Trophoblast cell (in vitro differentiated cells and primary cell): ENCODE measurements around the gene SAT1.

Source experiments
- DNase-seq, 2 donors: peaks; one replicate each; pipeline ENCODE4 v3.0.0-alpha.2; 2016
- H2AFZ ChIP-seq: 2 replicates; pipeline ENCODE4 v1.6.1; 2013; ENCODE audit warnings: low read length, moderate library complexity, mild to moderate bottlenecking; ENCODE audit not compliant: insufficient read depth, poor library complexity
- H2AK5ac ChIP-seq: 2 replicates; pipeline ENCODE4 v1.6.1; 2013; ENCODE audit warnings: mild to moderate bottlenecking, low read length
- H2BK120ac ChIP-seq: 2 replicates; pipeline ENCODE4 v1.6.1; 2013; ENCODE audit warnings: low read length, mild to moderate bottlenecking, moderate library complexity; ENCODE audit not compliant: insufficient read depth, poor library complexity
- H2BK12ac ChIP-seq: 2 replicates; pipeline ENCODE4 v1.6.1; 2013; ENCODE audit warnings: mild to moderate bottlenecking, low read length, moderate library complexity
- H2BK5ac ChIP-seq: 2 replicates; pipeline ENCODE4 v1.6.1; 2013; ENCODE audit warnings: low read length, low read depth, moderate library complexity, mild to moderate bottlenecking; ENCODE audit not compliant: poor library complexity
- H3K14ac ChIP-seq: 2 replicates; pipeline ENCODE4 v1.6.1; 2013; ENCODE audit warnings: mild to moderate bottlenecking, low read length
- H3K18ac ChIP-seq: 2 replicates; pipeline ENCODE4 v1.6.1; 2013; ENCODE audit warnings: mild to moderate bottlenecking, low read length
- H3K23ac ChIP-seq: 2 replicates; pipeline ENCODE4 v1.6.1; 2013; ENCODE audit warnings: low read length
- H3K27ac ChIP-seq: 2 replicates; pipeline ENCODE4 v1.5.1; 2013; ENCODE audit warnings: low read depth, mild to moderate bottlenecking, inconsistent platforms, low read length, moderate library complexity
- H3K27me3 ChIP-seq: 2 replicates; pipeline ENCODE4 v1.6.1; 2013; ENCODE audit warnings: inconsistent platforms, mild to moderate bottlenecking, low read length, moderate library complexity; ENCODE audit not compliant: insufficient read depth
- H3K36me3 ChIP-seq, 2 experiments: 1 replicate in 1 of 2; 2 replicates in 1 of 2; pipeline ENCODE4 v1.6.1; 2013; ENCODE audit warnings: low read length in 2 of 2, mild to moderate bottlenecking in 2 of 2, moderate library complexity in 1 of 2; ENCODE audit not compliant: insufficient read depth in 2 of 2, control insufficient read depth in 1 of 2
- H3K4ac ChIP-seq: 2 replicates; pipeline ENCODE4 v1.6.1; 2013; ENCODE audit warnings: low read depth, mild to moderate bottlenecking, low read length, moderate library complexity
- H3K4me1 ChIP-seq, 2 experiments: 1 replicate in 1 of 2; 2 replicates in 1 of 2; pipeline ENCODE4 v1.6.1; 2013; ENCODE audit warnings: low read length in 2 of 2, mild to moderate bottlenecking in 2 of 2, moderate library complexity in 1 of 2; ENCODE audit not compliant: insufficient read depth in 2 of 2, control insufficient read depth in 1 of 2
- H3K4me2 ChIP-seq: 2 replicates; pipeline ENCODE4 v1.6.1; 2013; ENCODE audit warnings: inconsistent platforms, mild to moderate bottlenecking, low read length, moderate library complexity
- H3K4me3 ChIP-seq: 2 replicates; pipeline ENCODE4 v1.5.1; 2013; ENCODE audit warnings: mild to moderate bottlenecking, low read depth, low read length, inconsistent platforms
- H3K79me1 ChIP-seq: one replicate; pipeline ENCODE4 v1.6.1; 2013; ENCODE audit warnings: low read length
- H3K79me2 ChIP-seq: 2 replicates; pipeline ENCODE4 v1.6.1; 2013; ENCODE audit warnings: low read length, mild to moderate bottlenecking; ENCODE audit not compliant: control insufficient read depth, insufficient read depth, poor library complexity
- H3K9ac ChIP-seq: 2 replicates; pipeline ENCODE4 v1.6.1; 2013; ENCODE audit warnings: mild to moderate bottlenecking, low read length
- H3K9me3 ChIP-seq: 2 replicates; pipeline ENCODE4 v1.6.1; 2013; ENCODE audit warnings: low read depth, mild to moderate bottlenecking, control low read depth, inconsistent platforms, low read length; ENCODE audit not compliant: insufficient read depth
- H4K12ac ChIP-seq: 2 replicates; pipeline ENCODE4 v1.6.1; 2013; ENCODE audit warnings: low read depth, mild to moderate bottlenecking, low read length, moderate library complexity
- H4K8ac ChIP-seq: 2 replicates; pipeline ENCODE4 v1.6.1; 2013; ENCODE audit warnings: low read depth, mild to moderate bottlenecking, low read length, moderate library complexity
- H4K91ac ChIP-seq: one replicate; pipeline ENCODE4 v1.6.1; 2013; ENCODE audit warnings: low read depth, mild to moderate bottlenecking, low read length, moderate library complexity
- WGBS: extraction: QIAGEN DNeasy Blood & Tissue Kit; methylation state at CpG from one replicate; pipeline ENCODE4 v1.1.7; 2013; ENCODE audit warnings: missing lambda C conversion rate; ENCODE audit not compliant: insufficient read length, insufficient coverage; ENCODE audit errors: extremely low coverage; 5-methylcytosine and 5-hydroxymethylcytosine counted together

SAT1 gene

DNA sequence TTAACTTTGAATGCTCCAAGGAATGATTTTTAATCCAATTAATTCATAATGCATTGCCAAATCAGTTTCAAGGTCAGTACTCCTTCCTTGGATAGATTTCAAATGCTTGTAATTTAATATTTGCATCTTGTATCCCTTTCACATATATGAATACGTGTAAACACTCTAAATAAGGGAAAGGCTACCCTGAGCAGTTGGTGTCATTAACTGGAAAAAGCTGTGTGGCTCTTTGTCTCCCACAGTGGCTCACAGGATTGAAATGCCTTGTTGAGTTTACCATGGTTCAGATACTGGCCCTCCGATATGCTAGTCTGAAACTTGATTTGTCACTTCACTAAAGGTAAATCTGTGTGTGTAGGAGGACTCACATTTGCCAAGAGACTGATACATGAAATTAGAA is 23.2 kb upstream of the SAT1 start:
- Histone ChIP-seq H3K4me1 (no peaks in the 10 kb centered on the region), H3K4me2 (no peak overlapping the region), H2AK5ac (no peak overlapping the region), H3K9ac (no peak overlapping the region), H3K4ac (no peak overlapping the region), H3K18ac (no peak overlapping the region), H3K23ac (no peak overlapping the region), H2BK12ac (no peak overlapping the region), H3K36me3 (no peaks in the 10 kb centered on the region), H3K9me3 (no peaks in the 10 kb centered on the region), H4K12ac (no peak overlapping the region), H3K27ac (no peak overlapping the region), H2AFZ (no peak overlapping the region), H2BK5ac (no peak overlapping the region), H2BK120ac (no peak overlapping the region), H3K79me1 (no peaks in the 10 kb centered on the region), H4K91ac (no peak overlapping the region), H4K8ac (no peak overlapping the region), H3K27me3 (no peaks in the 10 kb centered on the region), H3K4me3 (no peak overlapping the region), H3K79me2 (no peaks in the 10 kb centered on the region), H3K14ac (no peak overlapping the region)
- DNase-seq, result no peak
- WGBS, result no CpG with 5 or more reads among the region's 2 CpGs

DNA sequence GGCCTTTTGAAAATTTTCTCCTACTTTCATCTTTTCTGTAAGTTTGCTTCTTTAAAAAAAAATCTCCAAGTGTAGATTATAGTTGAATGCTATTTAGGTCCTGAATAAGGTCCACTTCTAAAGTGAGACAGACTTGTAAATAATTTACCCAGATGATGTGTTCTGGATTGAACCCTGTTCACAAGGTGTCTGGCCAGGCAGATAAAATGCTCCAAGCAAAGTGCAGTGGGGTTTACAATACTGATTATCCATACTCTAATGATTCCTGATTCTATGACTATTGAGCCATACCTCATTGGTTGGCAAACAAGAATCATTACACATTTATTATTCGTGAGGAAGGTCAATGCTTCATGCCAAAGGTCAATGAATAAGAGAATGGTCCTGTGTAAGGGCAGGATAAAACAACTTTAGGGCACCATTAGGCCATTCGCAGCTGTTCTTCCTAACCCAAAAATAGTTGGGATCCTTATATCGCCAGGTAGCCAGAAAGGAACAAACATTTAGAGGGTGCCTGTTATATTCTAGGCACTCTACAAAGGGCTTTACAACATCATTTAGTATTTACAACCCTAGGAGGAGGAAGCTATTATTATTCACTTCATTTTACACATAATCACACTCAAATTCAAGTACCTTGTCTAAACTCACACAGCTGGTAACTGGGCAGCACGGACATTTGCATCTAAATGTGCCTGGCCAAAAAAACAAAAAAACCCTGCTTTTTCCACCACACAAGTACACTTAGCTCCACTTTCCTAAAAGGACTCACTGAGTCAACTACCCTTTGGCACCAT is 18.6 kb upstream of the SAT1 start:
- Histone ChIP-seq H3K79me1 (no peaks in the 10 kb centered on the region), H3K23ac (no peak overlapping the region), H4K8ac (no peak overlapping the region), H2BK12ac (no peak overlapping the region), H2AFZ (no peak overlapping the region), H3K27me3 (no peaks in the 10 kb centered on the region), H3K4me3 (no peak overlapping the region), H3K27ac (no peak overlapping the region), H3K36me3 (no peaks in the 10 kb centered on the region), H3K4ac (no peak overlapping the region), H3K14ac (no peak overlapping the region), H2BK5ac (no peak overlapping the region), H2BK120ac (no peak overlapping the region), H3K79me2 (no peaks in the 10 kb centered on the region), H3K9ac (no peak overlapping the region), H3K4me2 (no peak overlapping the region), H2AK5ac (no peak overlapping the region), H3K9me3 (no peaks in the 10 kb centered on the region), H4K12ac (no peak overlapping the region), H3K4me1 (no peaks in the 10 kb centered on the region), H3K18ac (no peak overlapping the region), H4K91ac (no peak overlapping the region)
- WGBS, result no CpG with 5 or more reads among the region's 4 CpGs
- no peak for DNase-seq

DNA sequence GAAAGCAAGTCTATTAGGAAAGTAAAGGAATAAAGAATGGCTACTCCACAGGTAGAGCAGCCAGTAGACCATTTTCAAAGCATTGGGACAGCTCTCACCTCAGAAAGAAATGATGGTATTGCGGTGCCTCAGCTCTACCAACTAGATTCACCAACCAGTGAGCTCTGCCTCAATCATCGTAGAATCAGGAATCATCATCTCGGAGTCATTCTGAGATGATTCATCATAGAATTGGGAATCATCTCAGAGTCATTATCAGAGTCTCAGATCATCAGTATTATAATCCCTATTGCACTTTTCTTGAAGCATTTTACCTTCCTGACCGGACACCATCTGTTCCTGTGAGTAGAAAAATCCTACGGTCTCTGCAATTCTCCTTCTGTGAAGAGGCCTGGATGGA is 17.5 kb upstream of the SAT1 start:
- Histone ChIP-seq H3K14ac (no peak overlapping the region), H3K4ac (no peak overlapping the region), H3K4me3 (no peak overlapping the region), H3K36me3 (no peaks in the 10 kb centered on the region), H3K4me1 (no peaks in the 10 kb centered on the region), H3K4me2 (no peak overlapping the region), H3K27me3 (no peaks in the 10 kb centered on the region), H3K79me2 (no peaks in the 10 kb centered on the region), H2BK5ac (no peak overlapping the region), H2AK5ac (no peak overlapping the region), H2BK12ac (no peak overlapping the region), H4K8ac (no peak overlapping the region), H3K79me1 (no peaks in the 10 kb centered on the region), H3K18ac (no peak overlapping the region), H4K12ac (no peak overlapping the region), H3K23ac (no peak overlapping the region), H3K9me3 (no peaks in the 10 kb centered on the region), H3K27ac (no peak overlapping the region), H2AFZ (no peak overlapping the region), H4K91ac (no peak overlapping the region), H2BK120ac (no peak overlapping the region), H3K9ac (no peak overlapping the region)
- no CpG with 5 or more reads among the region's 5 CpGs for WGBS
- no peak for DNase-seq

DNA sequence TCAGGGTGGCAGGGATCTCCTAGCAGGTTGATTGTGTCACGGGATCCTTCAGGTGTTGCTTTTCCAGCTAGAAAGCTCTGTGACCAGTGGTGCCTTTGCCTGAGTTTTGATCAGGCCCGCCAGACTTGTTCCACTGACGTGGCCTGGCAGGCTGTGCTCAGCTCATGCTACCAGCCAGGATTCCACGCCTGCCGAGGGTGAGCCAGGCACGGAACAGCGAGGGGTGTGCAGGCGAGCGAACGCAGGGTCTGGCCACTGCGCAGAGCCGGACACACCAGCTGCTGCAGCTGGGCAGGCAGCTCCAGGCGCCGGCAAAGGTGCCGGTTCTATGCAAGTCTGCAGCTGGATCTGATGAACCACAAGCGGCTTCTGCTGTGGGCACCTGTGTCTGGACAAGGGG is 17.1 kb upstream of the SAT1 start:
- no CpG with 5 or more reads among the region's 16 CpGs for WGBS

More for the DNA sequence above, 17.1 kb upstream of the SAT1 start:
- no peak for DNase-seq
- H4K8ac ChIP-seq, result no peak overlapping the region
- H3K36me3 ChIP-seq, result no peaks in the 10 kb centered on the region
- no peak overlapping the region for H2AFZ ChIP-seq
- no peak overlapping the region for H2AK5ac ChIP-seq
- H3K4me2 ChIP-seq, result no peak overlapping the region
- H2BK12ac ChIP-seq, result no peak overlapping the region
- H2BK120ac ChIP-seq, result no peak overlapping the region
- no peak overlapping the region for H3K23ac ChIP-seq
- no peak overlapping the region for H4K91ac ChIP-seq
- no peaks in the 10 kb centered on the region for H3K79me2 ChIP-seq
- H3K4ac ChIP-seq, result no peak overlapping the region
- no peak overlapping the region for H3K14ac ChIP-seq
- H3K27me3 ChIP-seq, result no peaks in the 10 kb centered on the region
- H3K9me3 ChIP-seq, result no peaks in the 10 kb centered on the region
- H4K12ac ChIP-seq, result no peak overlapping the region
- no peak overlapping the region for H3K18ac ChIP-seq
- H3K79me1 ChIP-seq, result no peaks in the 10 kb centered on the region
- H3K4me3 ChIP-seq, result no peak overlapping the region
- no peak overlapping the region for H3K27ac ChIP-seq
- H3K4me1 ChIP-seq, result no peaks in the 10 kb centered on the region
- H3K9ac ChIP-seq, result no peak overlapping the region
- no peak overlapping the region for H2BK5ac ChIP-seq
